Endothelial cell of umbilical vein (primary cell): Measurements from ENCODE around the gene KCNK15. TPM values are rescaled to one million over a fixed set of nuclear protein-coding genes. Genes with fewer than 3 reads are reported as not detected.
A peak's percentile ranks its signal among the peaks of the same experiment; 100 is the strongest.

Experiments used
- BruUV-seq: library from RNA; stranded (reverse); fragments of 400-500 nt; replicated peaks from 2 replicates; lab custom pipeline; 2021; lab: Mats Ljungman, UMichigan
- CTCF ChIA-PET: fragments of 300-600, 350-600 bp; sonication (Branson Sonifier 250); formaldehyde crosslinking; loops from one replicate; lab custom pipeline; 2021; ENCODE audit warnings: antibody characterized with exemption, inconsistent platforms; lab: Charles Lee
- POLR2A ChIA-PET: fragments of 300-600, 350-600 bp; sonication (Branson Sonifier 250); formaldehyde crosslinking; loops from one replicate; lab custom pipeline; 2021; ENCODE audit warnings: antibody characterized with exemption, inconsistent platforms; lab: Charles Lee
- DNase-seq: peaks from one replicate; pipeline ENCODE4 v3.0.0-alpha.2; 2011; ENCODE audit warnings: low read depth, low spot score
- FAIRE-seq: peaks from 2 replicates; lab custom pipeline; 2011; peaks lifted over from hg19 to GRCh38; lab: Jason Lieb, UNC
- H2AFZ ChIP-seq: 2 replicates; pipeline ENCODE4 v1.6.0; 2012; ENCODE audit warnings: low read depth, low read length, control low read depth, inconsistent platforms
- H3K27ac ChIP-seq: 2 replicates; pipeline ENCODE4 v1.5.1; 2011; ENCODE audit warnings: low read depth, mild to moderate bottlenecking, control low read depth, low read length, moderate library complexity; ENCODE audit not compliant: insufficient read depth
- H3K27me3 ChIP-seq, 2 experiments: 2 replicates each; pipeline versions ENCODE4 v1.6.0 to v1.6.1; 2011; ENCODE audit warnings: low read length in 2 of 2, mixed read lengths in 1 of 2; ENCODE audit not compliant: control insufficient read depth in 2 of 2, insufficient read depth in 2 of 2
- H3K36me3 ChIP-seq, 2 experiments: 2 replicates in 1 of 2; 3 replicates in 1 of 2; pipeline ENCODE4 v1.5.1; 2011; ENCODE audit warnings: low read length in 2 of 2, mild to moderate bottlenecking in 1 of 2, moderate library complexity in 1 of 2; ENCODE audit not compliant: control insufficient read depth in 2 of 2, insufficient read depth in 2 of 2; ENCODE audit errors: extremely low read depth in 1 of 2
- H3K4me1 ChIP-seq: 3 replicates; pipeline ENCODE4 v1.5.1; 2011; ENCODE audit warnings: mild to moderate bottlenecking, low read length; ENCODE audit not compliant: control insufficient read depth, insufficient read depth; ENCODE audit errors: extremely low read depth
- H3K4me2 ChIP-seq: 2 replicates; pipeline ENCODE4 v1.6.1; 2011; ENCODE audit warnings: low read length, control low read depth, mixed read lengths; ENCODE audit not compliant: insufficient read depth
- H3K4me3 ChIP-seq, 3 experiments: fragments of 200-600 bp in 1 of 3; sonication (generic), shearing (Covaris generic) in 1 of 3; replicated peaks in 1 of 3; 2 replicates each; pipeline ENCODE4 v1.5.1; 2011 to 2016; ENCODE audit warnings: control low read depth in 3 of 3, low read length in 3 of 3, mild to moderate bottlenecking in 2 of 3, inconsistent platforms in 1 of 3, low read depth in 1 of 3, moderate library complexity in 1 of 3; ENCODE audit not compliant: insufficient read depth in 1 of 3
- H3K79me2 ChIP-seq: 2 replicates; pipeline ENCODE4 v1.6.0; 2012; ENCODE audit warnings: low read length, inconsistent platforms; ENCODE audit not compliant: control insufficient read depth, insufficient read depth
- H3K9ac ChIP-seq: replicated peaks from 2 replicates; pipeline ENCODE3; 2011; ENCODE audit warnings: low read length, control low read depth; ENCODE audit not compliant: insufficient read depth; ENCODE audit errors: extremely low read depth
- H3K9me1 ChIP-seq: replicated peaks from 3 replicates; pipeline ENCODE4 v1.6.0; 2011; ENCODE audit warnings: mild to moderate bottlenecking, low read length; ENCODE audit not compliant: control insufficient read depth, insufficient read depth; ENCODE audit errors: extremely low read depth
- H3K9me3 ChIP-seq: replicated peaks from 2 replicates; pipeline ENCODE4 v1.5.1; 2012; ENCODE audit warnings: low read length, inconsistent platforms; ENCODE audit not compliant: control insufficient read depth, insufficient read depth
- H4K20me1 ChIP-seq: replicated peaks from 2 replicates; pipeline ENCODE3; 2011; ENCODE audit warnings: mild to moderate bottlenecking, low read length; ENCODE audit not compliant: control insufficient read depth, insufficient read depth; ENCODE audit errors: extremely low read depth
- EZH2 ChIP-seq: IDR thresholded peaks from 2 replicates; pipeline ENCODE4 v1.6.1; 2012; ENCODE audit warnings: borderline replicate concordance, low read depth, mild to moderate bottlenecking, moderate library complexity, low read length, inconsistent platforms; ENCODE audit not compliant: severe bottlenecking
- POLR2A ChIP-seq: IDR thresholded peaks from 2 replicates; pipeline ENCODE4 v1.6.1; 2012; ENCODE audit warnings: low read depth, mild to moderate bottlenecking, control low read depth, low read length
- dilution Hi-C: fragments of 300-500 bp; cut with MboI; formaldehyde crosslinking; loops from one replicate; pipeline ENCODE4 v1.15.0; 2019; ENCODE audit warnings: low sequenced_read_pairs; ENCODE audit not compliant: extremely low pct_ligation_motif_present
- intact Hi-C: fragments of 100-400 bp; cut with micrococcal nuclease; formaldehyde crosslinking; loops from one replicate; pipeline ENCODE4 v1.10.0; 2022
- polyA plus RNA-seq, 4 experiments: library from polyadenylated mRNA; depleted of rRNA in 3 of 4; stranded (reverse) in 3 of 4; unstranded in 1 of 4; fragments of >200 nt; gene quantifications; 2 replicates each; pipeline versions ENCODE4 v1.2.1 to v1.2.3, GENCODE V29; 2011 to 2012; ENCODE audit warnings: missing spikeins in 1 of 4
- total RNA-seq: library from RNA; stranded (reverse); gene quantifications from 2 replicates; pipeline ENCODE4 v1.2.3, GENCODE V29; 2021
- TF ChIP-seq, protein P1 (sequence below), 2 donors: IDR thresholded peaks; 1 replicate in 1 of 2; 2 replicates in 1 of 2; pipeline ENCODE4 v1.5.1; 2011; ENCODE audit warnings: low read length in 2 of 2, mild to moderate bottlenecking in 2 of 2, moderate library complexity in 2 of 2, control low read depth in 1 of 2, inconsistent platforms in 1 of 2, low read depth in 1 of 2; ENCODE audit not compliant: insufficient read depth in 1 of 2; ENCODE audit errors: extremely low read depth in 1 of 2

KCNK15 gene
- total and polyA plus RNA-seq, 2 donors (not counting 3 experiments of a cell fraction or from before 2014, with no cell fraction given): 0.06 TPM; not detected in 1

DNA sequence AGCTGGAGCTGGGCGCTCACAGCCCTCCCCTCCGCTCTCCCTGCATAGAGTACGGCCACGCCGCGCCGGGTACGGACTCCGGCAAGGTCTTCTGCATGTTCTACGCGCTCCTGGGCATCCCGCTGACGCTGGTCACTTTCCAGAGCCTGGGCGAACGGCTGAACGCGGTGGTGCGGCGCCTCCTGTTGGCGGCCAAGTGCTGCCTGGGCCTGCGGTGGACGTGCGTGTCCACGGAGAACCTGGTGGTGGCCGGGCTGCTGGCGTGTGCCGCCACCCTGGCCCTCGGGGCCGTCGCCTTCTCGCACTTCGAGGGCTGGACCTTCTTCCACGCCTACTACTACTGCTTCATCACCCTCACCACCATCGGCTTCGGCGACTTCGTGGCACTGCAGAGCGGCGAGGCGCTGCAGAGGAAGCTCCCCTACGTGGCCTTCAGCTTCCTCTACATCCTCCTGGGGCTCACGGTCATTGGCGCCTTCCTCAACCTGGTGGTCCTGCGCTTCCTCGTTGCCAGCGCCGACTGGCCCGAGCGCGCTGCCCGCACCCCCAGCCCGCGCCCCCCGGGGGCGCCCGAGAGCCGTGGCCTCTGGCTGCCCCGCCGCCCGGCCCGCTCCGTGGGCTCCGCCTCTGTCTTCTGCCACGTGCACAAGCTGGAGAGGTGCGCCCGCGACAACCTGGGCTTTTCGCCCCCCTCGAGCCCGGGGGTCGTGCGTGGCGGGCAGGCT, 4.6 kb downstream of the KCNK15 start:
- Histone ChIP-seq H3K4me3 (no peak overlapping the region), H3K4me1 (peaks cover 4% of the 10 kb centered on the region), H3K79me2 (no peaks in the 10 kb centered on the region), H3K36me3 (no peaks in the 10 kb centered on the region), H3K9me1 (no peaks in the 10 kb centered on the region), H3K27ac (no peak overlapping the region), H3K9ac (no peak overlapping the region), H2AFZ (no peak overlapping the region), H4K20me1 (no peaks in the 10 kb centered on the region), H3K4me2 (no peak overlapping the region), H3K27me3 (peaks cover 5 to 15% of the 10 kb centered on the region in 2 experiments), H3K9me3 (no peaks in the 10 kb centered on the region)
- CTCF ChIA-PET: interaction anchor here (5.0 kb wide), 1 partner anchor 118 kb away, joined by 106 read pairs; no protein-coding TSS in a partner anchor
- POLR2A ChIA-PET: no interaction called here
- DNase-seq: no peak
- no peak for FAIRE-seq
- dilution Hi-C loops (no loop called here), intact Hi-C loops (no loop called here)
- TF ChIP-seq EZH2: peak; percentile 46
- TF ChIP-seq POLR2A: no peak
- TF ChIP-seq, protein P1, sequence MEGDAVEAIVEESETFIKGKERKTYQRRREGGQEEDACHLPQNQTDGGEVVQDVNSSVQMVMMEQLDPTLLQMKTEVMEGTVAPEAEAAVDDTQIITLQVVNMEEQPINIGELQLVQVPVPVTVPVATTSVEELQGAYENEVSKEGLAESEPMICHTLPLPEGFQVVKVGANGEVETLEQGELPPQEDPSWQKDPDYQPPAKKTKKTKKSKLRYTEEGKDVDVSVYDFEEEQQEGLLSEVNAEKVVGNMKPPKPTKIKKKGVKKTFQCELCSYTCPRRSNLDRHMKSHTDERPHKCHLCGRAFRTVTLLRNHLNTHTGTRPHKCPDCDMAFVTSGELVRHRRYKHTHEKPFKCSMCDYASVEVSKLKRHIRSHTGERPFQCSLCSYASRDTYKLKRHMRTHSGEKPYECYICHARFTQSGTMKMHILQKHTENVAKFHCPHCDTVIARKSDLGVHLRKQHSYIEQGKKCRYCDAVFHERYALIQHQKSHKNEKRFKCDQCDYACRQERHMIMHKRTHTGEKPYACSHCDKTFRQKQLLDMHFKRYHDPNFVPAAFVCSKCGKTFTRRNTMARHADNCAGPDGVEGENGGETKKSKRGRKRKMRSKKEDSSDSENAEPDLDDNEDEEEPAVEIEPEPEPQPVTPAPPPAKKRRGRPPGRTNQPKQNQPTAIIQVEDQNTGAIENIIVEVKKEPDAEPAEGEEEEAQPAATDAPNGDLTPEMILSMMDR (IDR thresholded peaks at IDR 0.05; ENCODE audit: extremely low read depth in 1 of 2, insufficient read depth in 1 of 2, low read depth in 1 of 2, low read length in 2 of 2): peak in 1 of 2 donors; percentile 30
- BruUV-seq: no TSS peak
